ENCODE measurements around the gene SLC25A21. TPM values are rescaled to one million over a fixed set of nuclear protein-coding genes. Genes with fewer than 3 reads are reported as not detected.
"Not testable (repeated sequence)": the region's sequence is repeated elsewhere in the genome, so short reads cannot be mapped to it uniquely, and the experiment has no call there.

SLC25A21 gene
- total RNA-seq, 1 experiment from 2014 or later = 7.1 TPM

- no peak for DNase-seq
- Histone ChIP-seq H2AFZ (ENCODE audit: low read length) (no peak overlapping the region), H2BK20ac (ENCODE audit: low read depth, low read length, poor library complexity, severe bottlenecking) (no peak overlapping the region), H2BK15ac (ENCODE audit: low read depth, low read length) (no peak overlapping the region), H3K27me3 (ENCODE audit: insufficient read depth, low read length) (no peaks in the 10 kb centered on the region), H4K8ac (replicated peaks; ENCODE audit: insufficient read length, low read depth, low read length) (no peak overlapping the region), H4K20me1 (ENCODE audit: control insufficient read depth, insufficient read depth, insufficient read length) (no peaks in the 10 kb centered on the region), H2BK120ac (ENCODE audit: low read depth, low read length, poor library complexity, severe bottlenecking) (no peak overlapping the region), H2AK5ac (ENCODE audit: insufficient read length, low read length) (no peak overlapping the region), H3K9ac (ENCODE audit: extremely low read depth, insufficient read length, low read length) (no peak overlapping the region), H3K14ac (ENCODE audit: insufficient read depth, low read length) (no peak overlapping the region), H3K23me2 (ENCODE audit: insufficient read length, low read depth, low read length, poor library complexity, severe bottlenecking) (no peaks in the 10 kb centered on the region), H3K79me2 (ENCODE audit: insufficient read depth, low read length) (peaks cover 3% of the 10 kb centered on the region; the same call in 1 of the 2 replicates), H3T11ph (ENCODE audit: low read length) (no peak overlapping the region), H3K4me2 (ENCODE audit: insufficient read depth, insufficient read length, low read length) (no peak overlapping the region), H3K79me1 (ENCODE audit: insufficient read depth, low read depth, low read length, poor library complexity, severe bottlenecking) (no peaks in the 10 kb centered on the region), H3K4me1 (ENCODE audit: insufficient read depth, low read length) (peaks cover 17% of the 10 kb centered on the region; the same call in 1 of the 2 replicates), H3K27ac (ENCODE audit: insufficient read length, low read depth, low read length) (no peak overlapping the region), H3K23ac (ENCODE audit: insufficient read length, low read depth, low read length) (no peak overlapping the region), H2BK12ac (ENCODE audit: insufficient read length, low read depth, low read length) (no peak overlapping the region), H3K56ac (ENCODE audit: insufficient read length, low read depth, low read length) (no peak overlapping the region), H4K91ac (ENCODE audit: insufficient read length, low read depth, low read length) (no peak overlapping the region), H2BK5ac (ENCODE audit: insufficient read length, low read length) (no peak overlapping the region), H3K4ac (ENCODE audit: low read depth, low read length) (no peak overlapping the region), H3K9me3 (ENCODE audit: control insufficient read depth, low read depth, low read length) (no peaks in the 10 kb centered on the region), H4K5ac (ENCODE audit: insufficient read length, low read depth, low read length) (no peak overlapping the region), H3K18ac (ENCODE audit: insufficient read length, low read depth, low read length) (no peak overlapping the region)
- peaks cover 3 to 7% of the 10 kb centered on the region in 2 experiments for H3K9me3 Mint-ChIP-seq
- H3K4me1 Mint-ChIP-seq = peaks cover 43 to 52% of the 10 kb centered on the region in 2 experiments
- peaks cover 0 to 18% (median 5%) of the 10 kb centered on the region in 3 experiments; a peak in 5 of 7 replicates for H3K36me3 Mint-ChIP-seq (ENCODE audit: insufficient read depth in 1 of 3, low read depth in 3 of 3)
- no peak overlapping the region for H3K4me3 Mint-ChIP-seq
- H3K27ac Mint-ChIP-seq = no peak overlapping the region
- H3K27me3 Mint-ChIP-seq (ENCODE audit: low read depth) = no peaks in the 10 kb centered on the region
- TF ChIP-seq, protein P1, sequence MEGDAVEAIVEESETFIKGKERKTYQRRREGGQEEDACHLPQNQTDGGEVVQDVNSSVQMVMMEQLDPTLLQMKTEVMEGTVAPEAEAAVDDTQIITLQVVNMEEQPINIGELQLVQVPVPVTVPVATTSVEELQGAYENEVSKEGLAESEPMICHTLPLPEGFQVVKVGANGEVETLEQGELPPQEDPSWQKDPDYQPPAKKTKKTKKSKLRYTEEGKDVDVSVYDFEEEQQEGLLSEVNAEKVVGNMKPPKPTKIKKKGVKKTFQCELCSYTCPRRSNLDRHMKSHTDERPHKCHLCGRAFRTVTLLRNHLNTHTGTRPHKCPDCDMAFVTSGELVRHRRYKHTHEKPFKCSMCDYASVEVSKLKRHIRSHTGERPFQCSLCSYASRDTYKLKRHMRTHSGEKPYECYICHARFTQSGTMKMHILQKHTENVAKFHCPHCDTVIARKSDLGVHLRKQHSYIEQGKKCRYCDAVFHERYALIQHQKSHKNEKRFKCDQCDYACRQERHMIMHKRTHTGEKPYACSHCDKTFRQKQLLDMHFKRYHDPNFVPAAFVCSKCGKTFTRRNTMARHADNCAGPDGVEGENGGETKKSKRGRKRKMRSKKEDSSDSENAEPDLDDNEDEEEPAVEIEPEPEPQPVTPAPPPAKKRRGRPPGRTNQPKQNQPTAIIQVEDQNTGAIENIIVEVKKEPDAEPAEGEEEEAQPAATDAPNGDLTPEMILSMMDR (conservative IDR thresholded peaks at IDR 0.05) = no peak
- no CpG with 5 or more reads among the region's 3 CpGs for WGBS (ENCODE audit: extremely low coverage, insufficient read length, low lambda C conversion rate)
Observed at GRCh38 chr14:37165794-37166193, 6.6 kb downstream of the SLC25A21 start.

GRCh38 chr14:37162307-37162706 lies 10.1 kb downstream of the SLC25A21 start:
- Mint-ChIP-seq H3K9me3 (peaks cover 3 to 13% of the 10 kb centered on the region in 2 experiments), H3K36me3 (ENCODE audit: insufficient read depth in 1 of 3, low read depth in 3 of 3) (peaks cover 0 to 22% (median 12%) of the 10 kb centered on the region in 3 experiments; a peak in 5 of 7 replicates), H3K4me1 (peaks cover 20 to 25% of the 10 kb centered on the region in 2 experiments)
- H4K5ac ChIP-seq (ENCODE audit: insufficient read length, low read depth, low read length); H3K79me1 ChIP-seq (ENCODE audit: insufficient read depth, low read depth, low read length, poor library complexity, severe bottlenecking); H3K9me3 ChIP-seq (ENCODE audit: control insufficient read depth, low read depth, low read length); H4K8ac ChIP-seq (replicated peaks; ENCODE audit: insufficient read length, low read depth, low read length); H4K20me1 ChIP-seq (ENCODE audit: control insufficient read depth, insufficient read depth, insufficient read length); H3K23ac ChIP-seq (ENCODE audit: insufficient read length, low read depth, low read length); H3K4ac ChIP-seq (ENCODE audit: low read depth, low read length); H3K18ac ChIP-seq (ENCODE audit: insufficient read length, low read depth, low read length); H3K27me3 Mint-ChIP-seq (ENCODE audit: low read depth); H4K91ac ChIP-seq (ENCODE audit: insufficient read length, low read depth, low read length); H3K4me3 Mint-ChIP-seq; H3K23me2 ChIP-seq (ENCODE audit: insufficient read length, low read depth, low read length, poor library complexity, severe bottlenecking); H3K27ac Mint-ChIP-seq; H2BK20ac ChIP-seq (ENCODE audit: low read depth, low read length, poor library complexity, severe bottlenecking); H3K27me3 ChIP-seq (ENCODE audit: insufficient read depth, low read length); H3K4me2 ChIP-seq (ENCODE audit: insufficient read depth, insufficient read length, low read length); H2AK5ac ChIP-seq (ENCODE audit: insufficient read length, low read length); H3K56ac ChIP-seq (ENCODE audit: insufficient read length, low read depth, low read length); DNase-seq; H2BK12ac ChIP-seq (ENCODE audit: insufficient read length, low read depth, low read length); H3T11ph ChIP-seq (ENCODE audit: low read length); H3K27ac ChIP-seq (ENCODE audit: insufficient read length, low read depth, low read length); H2BK15ac ChIP-seq (ENCODE audit: low read depth, low read length); H2BK5ac ChIP-seq (ENCODE audit: insufficient read length, low read length); H3K79me2 ChIP-seq (ENCODE audit: insufficient read depth, low read length); H3K9ac ChIP-seq (ENCODE audit: extremely low read depth, insufficient read length, low read length); H3K14ac ChIP-seq (ENCODE audit: insufficient read depth, low read length); H3K4me1 ChIP-seq (ENCODE audit: insufficient read depth, low read length); H2BK120ac ChIP-seq (ENCODE audit: low read depth, low read length, poor library complexity, severe bottlenecking); H2AFZ ChIP-seq (ENCODE audit: low read length): not testable (repeated sequence)
- WGBS (ENCODE audit: extremely low coverage, insufficient read length, low lambda C conversion rate) = no CpG with 5 or more reads among the region's 2 CpGs

Data from H9 (cell line).